Measurements from ENCODE around the gene BZW2. TPM values are rescaled to one million over a fixed set of nuclear protein-coding genes. Genes with fewer than 3 reads are reported as not detected.

Gene BZW2
- total and polyA plus RNA-seq, 9 donors, result 17.2 to 41.0 (median 22.5) TPM

DNA sequence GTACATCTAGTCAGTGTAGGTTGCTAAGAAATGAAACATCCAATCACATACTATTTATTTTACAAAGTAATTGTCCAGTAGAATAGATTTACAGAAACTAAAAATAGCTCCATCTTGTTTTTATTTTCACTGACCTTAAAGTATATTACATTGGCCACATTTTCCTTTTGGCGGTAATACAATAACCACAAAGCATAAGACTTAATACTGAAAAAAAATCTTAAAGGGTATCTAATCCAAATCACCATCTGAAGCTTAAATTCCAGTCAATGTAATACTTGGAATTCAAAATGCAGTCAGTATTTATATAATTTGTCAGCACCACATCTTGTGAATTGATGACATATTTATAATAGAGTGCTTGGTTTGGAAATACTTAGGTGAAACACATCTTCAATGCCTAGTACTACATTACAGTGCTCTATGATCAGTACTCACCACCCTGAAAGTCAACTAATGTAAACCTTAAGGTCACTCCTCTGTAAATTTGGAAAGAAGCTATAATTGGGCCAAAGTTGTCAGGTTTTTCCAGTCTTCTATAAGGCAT lies 9.4 kb upstream of the BZW2 start:
- Histone ChIP-seq H3K4me1 (ENCODE audit: insufficient read depth) (peaks cover 2% of the 10 kb centered on the region), H3K27me3 (no peaks in the 10 kb centered on the region), H3K27ac (no peak overlapping the region), H3K36me3 (no peaks in the 10 kb centered on the region), H3K9me3 (no peaks in the 10 kb centered on the region), H3K4me3 (no peak overlapping the region)
- TF ChIP-seq, protein P1, sequence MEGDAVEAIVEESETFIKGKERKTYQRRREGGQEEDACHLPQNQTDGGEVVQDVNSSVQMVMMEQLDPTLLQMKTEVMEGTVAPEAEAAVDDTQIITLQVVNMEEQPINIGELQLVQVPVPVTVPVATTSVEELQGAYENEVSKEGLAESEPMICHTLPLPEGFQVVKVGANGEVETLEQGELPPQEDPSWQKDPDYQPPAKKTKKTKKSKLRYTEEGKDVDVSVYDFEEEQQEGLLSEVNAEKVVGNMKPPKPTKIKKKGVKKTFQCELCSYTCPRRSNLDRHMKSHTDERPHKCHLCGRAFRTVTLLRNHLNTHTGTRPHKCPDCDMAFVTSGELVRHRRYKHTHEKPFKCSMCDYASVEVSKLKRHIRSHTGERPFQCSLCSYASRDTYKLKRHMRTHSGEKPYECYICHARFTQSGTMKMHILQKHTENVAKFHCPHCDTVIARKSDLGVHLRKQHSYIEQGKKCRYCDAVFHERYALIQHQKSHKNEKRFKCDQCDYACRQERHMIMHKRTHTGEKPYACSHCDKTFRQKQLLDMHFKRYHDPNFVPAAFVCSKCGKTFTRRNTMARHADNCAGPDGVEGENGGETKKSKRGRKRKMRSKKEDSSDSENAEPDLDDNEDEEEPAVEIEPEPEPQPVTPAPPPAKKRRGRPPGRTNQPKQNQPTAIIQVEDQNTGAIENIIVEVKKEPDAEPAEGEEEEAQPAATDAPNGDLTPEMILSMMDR (IDR thresholded peaks at IDR 0.05), result no peak
- no peak for TF ChIP-seq POLR2A (IDR thresholded peaks at IDR 0.05)
- no peak for TF ChIP-seq EP300 (IDR thresholded peaks at IDR 0.05)
- intact Hi-C loops (cut with DNase I), result no loop called here
- no peak for DNase-seq
- WGBS, 3 donors, result 56 to 72% (median 70%) methylated on average over 1 of the region's 1 CpG

DNA sequence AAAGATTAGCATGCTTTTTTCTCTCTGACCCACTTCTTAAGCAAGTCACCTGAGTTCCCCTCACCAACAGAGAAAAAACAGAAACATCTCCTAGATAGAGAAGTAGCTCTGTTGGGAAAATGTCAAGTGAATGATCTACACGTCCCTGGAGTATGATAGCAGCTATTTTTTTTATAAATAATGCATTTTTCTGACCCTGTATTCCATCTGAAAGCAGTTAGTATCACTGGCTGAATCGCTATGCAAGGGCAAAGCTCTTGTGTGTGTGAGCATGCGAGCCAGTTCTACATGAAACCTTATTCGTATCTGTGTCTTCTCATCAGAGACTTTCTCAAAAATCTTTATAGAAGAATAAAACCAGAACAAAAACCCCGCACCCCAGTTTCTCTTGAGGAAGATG lies 8.6 kb upstream of the BZW2 start:
- peaks cover 2% of the 10 kb centered on the region for H3K4me1 ChIP-seq (ENCODE audit: insufficient read depth)

DNA sequence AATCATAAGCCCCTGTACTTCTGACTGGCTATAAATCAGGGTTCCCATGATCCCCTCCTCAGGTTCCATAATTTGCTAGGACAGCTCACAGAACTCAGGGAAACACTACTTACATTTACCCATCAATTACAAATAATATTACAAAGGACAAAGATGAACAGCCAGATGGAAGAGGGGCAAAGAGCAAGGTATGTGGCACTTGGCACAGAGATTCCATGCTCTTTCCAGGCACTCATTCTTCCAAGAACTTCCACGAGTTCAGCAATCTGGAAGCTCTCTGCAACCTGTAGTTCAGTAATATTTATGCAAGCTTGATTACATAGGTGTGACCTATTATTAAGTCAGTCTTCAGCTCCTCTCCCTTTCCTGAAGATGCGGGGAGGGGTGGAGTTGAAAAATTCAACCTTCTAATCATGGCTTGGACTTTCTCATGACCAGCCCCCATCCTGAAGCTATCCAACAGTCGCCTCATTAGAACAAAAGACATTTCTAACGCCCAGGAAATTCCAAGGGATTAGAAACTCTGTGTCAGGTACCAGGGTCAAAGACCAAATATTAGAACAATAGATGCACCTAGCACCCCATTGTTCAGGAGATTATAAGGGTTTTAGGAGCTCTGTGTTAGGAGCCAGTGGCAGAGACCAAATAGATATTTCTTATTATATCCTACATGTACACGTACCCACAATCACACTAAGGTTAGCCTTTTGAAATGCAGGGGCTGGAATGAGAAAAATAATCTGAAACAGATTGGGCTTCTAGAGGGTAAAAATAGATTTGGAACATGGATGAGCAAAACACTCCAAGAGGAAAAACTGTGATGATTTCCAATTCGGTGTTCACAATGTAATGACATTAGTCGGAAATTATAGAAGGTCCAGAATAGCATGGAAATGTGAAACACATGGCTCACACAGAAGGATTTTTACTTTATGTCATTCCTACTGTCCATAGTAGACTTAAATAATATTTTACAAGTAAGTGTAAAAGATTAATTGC lies 7.4 kb upstream of the BZW2 start:
- Histone ChIP-seq H3K27ac (no peak overlapping the region), H3K36me3 (no peaks in the 10 kb centered on the region), H3K9me3 (no peaks in the 10 kb centered on the region), H3K4me1 (ENCODE audit: insufficient read depth) (peaks cover 2% of the 10 kb centered on the region), H3K27me3 (no peaks in the 10 kb centered on the region), H3K4me3 (no peak overlapping the region)
- no peak for DNase-seq
- 80 to 88% (median 84%) methylated on average over 7 of the region's 7 CpGs for WGBS, 3 donors
- intact Hi-C loops (cut with DNase I), result no loop called here
- TF ChIP-seq POLR2A (IDR thresholded peaks at IDR 0.05) (no peak), EP300 (IDR thresholded peaks at IDR 0.05) (no peak)
- TF ChIP-seq, protein P1 (IDR thresholded peaks at IDR 0.05), result no peak

More for the DNA sequence above, 8.6 kb upstream of the BZW2 start:
- H3K36me3 ChIP-seq, result no peaks in the 10 kb centered on the region
- no peaks in the 10 kb centered on the region for H3K9me3 ChIP-seq
- intact Hi-C loops (cut with DNase I), result no loop called here
- 41 to 59% (median 55%) methylated on average over 5 of the region's 5 CpGs for WGBS, 3 donors
- no peaks in the 10 kb centered on the region for H3K27me3 ChIP-seq
- H3K4me3 ChIP-seq, result no peak overlapping the region
- no peak overlapping the region for H3K27ac ChIP-seq
- DNase-seq, result no peak
- TF ChIP-seq EP300 (IDR thresholded peaks at IDR 0.05), result no peak
- no peak for TF ChIP-seq POLR2A (IDR thresholded peaks at IDR 0.05)
- TF ChIP-seq, protein P1 (IDR thresholded peaks at IDR 0.05), result no peak

DNA sequence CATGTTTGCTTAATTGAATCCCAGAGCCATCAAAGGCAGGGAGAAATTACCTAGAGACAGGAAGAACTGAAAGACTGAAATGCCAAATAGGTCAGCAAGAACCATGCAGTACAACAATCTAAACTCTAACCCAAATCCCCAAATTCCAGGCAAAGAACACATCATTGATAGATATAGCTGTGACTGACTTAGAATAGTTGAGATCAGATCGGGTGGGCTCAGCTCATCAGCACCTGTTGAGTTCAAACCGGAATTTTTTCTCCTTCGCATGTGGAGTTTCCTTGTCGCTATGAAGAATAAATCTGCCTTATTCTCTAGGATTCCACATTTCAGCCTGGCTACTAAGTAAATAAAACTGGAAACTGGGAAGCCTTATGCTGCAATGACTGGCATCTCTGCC lies 1.8 kb upstream of the BZW2 start:
- intact Hi-C loops (cut with DNase I), result no loop called here
- H3K27me3 ChIP-seq, result no peaks in the 10 kb centered on the region
- TF ChIP-seq EP300 (IDR thresholded peaks at IDR 0.05) (no peak), POLR2A (IDR thresholded peaks at IDR 0.05) (no peak)
- TF ChIP-seq, protein P1 (IDR thresholded peaks at IDR 0.05), result no peak
- H3K4me3 ChIP-seq, result peak overlapping the region; percentile 88
- 50 to 57% (median 54%) methylated on average over 4 of the region's 4 CpGs for WGBS, 3 donors
- no peaks in the 10 kb centered on the region for H3K9me3 ChIP-seq
- H3K36me3 ChIP-seq, result no peaks in the 10 kb centered on the region
- H3K27ac ChIP-seq, result no peak overlapping the region
- no peak for DNase-seq
- H3K4me1 ChIP-seq (ENCODE audit: insufficient read depth), result peaks cover 2% of the 10 kb centered on the region
